ENCODE data around the gene STARD5.

DNA sequence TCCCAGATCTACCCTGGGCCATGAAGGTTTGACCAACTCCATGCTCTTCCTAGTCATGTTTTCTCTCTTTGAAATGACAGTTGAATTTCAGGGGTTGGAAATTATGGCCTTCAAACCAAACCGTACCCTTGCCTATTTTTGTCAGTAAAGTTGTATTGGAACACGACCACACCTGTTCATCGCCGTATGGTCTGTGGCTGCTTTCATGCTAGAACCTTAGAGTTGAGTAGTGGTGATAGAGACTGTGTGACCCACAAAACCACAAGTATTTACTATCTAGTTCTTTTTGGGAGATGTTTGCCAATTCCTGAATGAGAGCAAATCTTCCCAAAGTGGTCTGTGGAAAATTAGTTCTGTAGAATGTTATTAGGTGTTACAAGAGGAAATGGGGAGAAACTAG, 24.0 kb upstream of the STARD5 start:
- TF ChIP-seq CTCF (conservative IDR thresholded peaks at IDR 0.05): no peak
- no peak for TF ChIP-seq ZFX (IDR thresholded peaks at IDR 0.05)

Data from C4-2B (cell line).